Activated CD4-positive, alpha-beta memory T cell treated with anti-CD3 and anti-CD28 coated beads for 36 hours (primary cell): ENCODE data around the gene PRICKLE1. TPM values are rescaled to one million over a fixed set of nuclear protein-coding genes. Genes with fewer than 3 reads are reported as not detected.

Experiments used
- CTCF ChIA-PET: fragments of 350-600 bp; sonication (Branson Sonifier 250); formaldehyde crosslinking; loops from one replicate; lab custom pipeline; 2021; ENCODE audit warnings: antibody characterized with exemption, inconsistent platforms; lab: Charles Lee
- POLR2A ChIA-PET: fragments of 350-600 bp; sonication (Branson Sonifier 250); formaldehyde crosslinking; loops from one replicate; lab custom pipeline; 2021; ENCODE audit warnings: antibody characterized with exemption; lab: Charles Lee
- DNase-seq: peaks from one replicate; pipeline ENCODE4 v3.0.0-alpha.2; 2020
- H3K27ac Mint-ChIP-seq: one replicate; pipeline ENCODE4 v1.8.0; 2021; ENCODE audit warnings: mixed read lengths
- H3K27me3 Mint-ChIP-seq: one replicate; pipeline ENCODE4 v1.8.0; 2021; ENCODE audit warnings: mixed read lengths
- H3K36me3 Mint-ChIP-seq: one replicate; pipeline ENCODE4 v1.8.0; 2021; ENCODE audit warnings: mixed read lengths
- H3K4me1 Mint-ChIP-seq: one replicate; pipeline ENCODE4 v1.8.0; 2021; ENCODE audit warnings: low read depth, mixed read lengths
- H3K4me3 Mint-ChIP-seq: one replicate; pipeline ENCODE4 v1.8.0; 2021; ENCODE audit warnings: mild to moderate bottlenecking, mixed read lengths
- H3K9me3 Mint-ChIP-seq: one replicate; pipeline ENCODE4 v1.8.0; 2021; ENCODE audit warnings: mixed read lengths
- intact Hi-C: fragments of 100-400 bp; cut with micrococcal nuclease; formaldehyde crosslinking; loops from one replicate; pipeline ENCODE4 v1.15.1; 2023
- total RNA-seq, 2 experiments: library from RNA; stranded (reverse); gene quantifications; one replicate each; pipeline ENCODE4 v1.2.3, GENCODE V29; 2021

Gene PRICKLE1
- total RNA-seq, 2 experiments from 2014 or later = not detected

- H3K4me1 Mint-ChIP-seq = no peaks in the 10 kb centered on the region
- intact Hi-C loops = no loop called here
- H3K9me3 Mint-ChIP-seq = no peaks in the 10 kb centered on the region
- no peak overlapping the region for H3K27ac Mint-ChIP-seq
- H3K27me3 Mint-ChIP-seq = peaks cover 6% of the 10 kb centered on the region
- H3K4me3 Mint-ChIP-seq = no peak overlapping the region
- POLR2A ChIA-PET = no interaction called here
- CTCF ChIA-PET = no interaction called here
- H3K36me3 Mint-ChIP-seq = no peaks in the 10 kb centered on the region
- DNase-seq = no peak
These were observed 49.9 kb downstream of the PRICKLE1 start for GRCh38 chr12:42539696-42540095.

GRCh38 chr12:42538203-42538602 lies 51.3 kb downstream of the PRICKLE1 start:
- intact Hi-C loops = no loop called here
- no peaks in the 10 kb centered on the region for H3K36me3 Mint-ChIP-seq
- no peak overlapping the region for H3K27ac Mint-ChIP-seq
- no peaks in the 10 kb centered on the region for H3K4me1 Mint-ChIP-seq
- no peak overlapping the region for H3K4me3 Mint-ChIP-seq
- peaks cover 10% of the 10 kb centered on the region for H3K27me3 Mint-ChIP-seq
- ChIA-PET CTCF (no interaction called here), POLR2A (no interaction called here)
- no peaks in the 10 kb centered on the region for H3K9me3 Mint-ChIP-seq
- DNase-seq = no peak

DNA sequence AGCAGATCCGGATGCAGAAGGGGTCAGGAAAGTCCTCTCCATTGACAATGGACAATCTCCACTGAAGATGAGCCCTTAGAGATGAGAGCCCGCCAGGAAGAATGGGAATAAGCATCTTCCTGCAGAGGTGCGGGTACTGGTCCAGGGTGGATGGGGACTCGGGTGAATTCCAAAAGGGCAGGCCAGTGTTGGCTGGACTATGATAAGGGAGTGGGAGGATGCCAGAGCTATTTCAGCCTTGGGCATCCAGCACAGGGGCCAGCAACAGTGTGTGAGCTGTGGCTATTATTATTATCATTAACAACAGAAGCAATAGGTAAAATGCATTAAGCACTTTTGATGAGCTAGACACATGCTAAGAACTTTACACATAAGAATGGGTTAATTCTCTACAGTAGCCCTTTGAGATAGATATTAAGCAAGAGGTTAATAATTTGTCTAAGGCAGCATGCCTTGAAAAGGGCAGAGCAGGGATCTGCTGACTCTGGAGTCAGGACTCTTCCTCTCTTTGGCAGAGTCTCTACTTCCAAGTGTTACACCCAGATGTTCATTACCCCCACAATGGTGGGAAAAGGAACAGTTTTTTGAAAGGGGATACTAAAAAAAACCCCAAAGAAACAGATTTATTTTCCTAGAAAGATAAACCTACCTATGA lies 55.2 kb downstream of the PRICKLE1 start:
- no peaks in the 10 kb centered on the region for H3K9me3 Mint-ChIP-seq
- intact Hi-C loops = no loop called here
- ChIA-PET CTCF (no interaction called here), POLR2A (no interaction called here)
- peaks cover 4% of the 10 kb centered on the region for H3K27me3 Mint-ChIP-seq
- no peak for DNase-seq
- H3K4me3 Mint-ChIP-seq = no peak overlapping the region
- no peaks in the 10 kb centered on the region for H3K36me3 Mint-ChIP-seq
- no peak overlapping the region for H3K27ac Mint-ChIP-seq
- H3K4me1 Mint-ChIP-seq = no peaks in the 10 kb centered on the region

GRCh38 chr12:42530284-42530683 lies 59.3 kb downstream of the PRICKLE1 start:
- H3K36me3 Mint-ChIP-seq = no peaks in the 10 kb centered on the region
- no peak for DNase-seq
- H3K4me3 Mint-ChIP-seq = no peak overlapping the region
- peaks cover 5% of the 10 kb centered on the region for H3K27me3 Mint-ChIP-seq
- H3K9me3 Mint-ChIP-seq = no peaks in the 10 kb centered on the region
- intact Hi-C loops = no loop called here
- no peaks in the 10 kb centered on the region for H3K4me1 Mint-ChIP-seq
- ChIA-PET POLR2A (no interaction called here), CTCF (interaction anchor here (0.5 kb wide), 1 partner anchor 348 kb away, joined by 3 read pairs; no protein-coding TSS in a partner anchor)
- H3K27ac Mint-ChIP-seq = no peak overlapping the region

DNA sequence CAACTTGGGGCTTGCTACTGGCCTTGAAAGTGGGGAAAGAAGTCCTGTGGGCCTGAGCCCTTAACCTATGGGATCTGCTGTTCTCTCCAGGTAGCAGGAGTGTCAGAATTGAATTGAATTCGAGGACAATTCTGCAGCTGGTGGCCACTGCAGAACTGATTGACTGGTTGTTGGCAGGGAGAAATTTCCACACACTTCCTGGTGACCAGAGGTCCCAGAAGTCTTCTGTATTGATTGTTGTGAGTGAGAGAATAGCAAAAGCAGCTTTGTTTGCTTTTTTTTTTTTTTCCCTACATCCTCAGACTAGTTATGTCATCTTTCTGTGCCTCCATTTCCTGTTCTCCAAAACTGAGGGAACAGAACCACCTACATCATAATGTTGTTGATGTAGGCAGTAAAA lies 64.1 kb downstream of the PRICKLE1 start:
- Mint-ChIP-seq H3K36me3 (no peaks in the 10 kb centered on the region), H3K4me3 (no peak overlapping the region), H3K9me3 (no peaks in the 10 kb centered on the region), H3K27ac (no peak overlapping the region), H3K27me3 (peaks cover 6% of the 10 kb centered on the region), H3K4me1 (no peaks in the 10 kb centered on the region)
- ChIA-PET POLR2A (no interaction called here), CTCF (interaction anchor here (0.6 kb wide), 1 partner anchor 11 kb away, joined by 4 read pairs; no protein-coding TSS in a partner anchor)
- intact Hi-C loops = no loop called here
- DNase-seq = no peak

DNA sequence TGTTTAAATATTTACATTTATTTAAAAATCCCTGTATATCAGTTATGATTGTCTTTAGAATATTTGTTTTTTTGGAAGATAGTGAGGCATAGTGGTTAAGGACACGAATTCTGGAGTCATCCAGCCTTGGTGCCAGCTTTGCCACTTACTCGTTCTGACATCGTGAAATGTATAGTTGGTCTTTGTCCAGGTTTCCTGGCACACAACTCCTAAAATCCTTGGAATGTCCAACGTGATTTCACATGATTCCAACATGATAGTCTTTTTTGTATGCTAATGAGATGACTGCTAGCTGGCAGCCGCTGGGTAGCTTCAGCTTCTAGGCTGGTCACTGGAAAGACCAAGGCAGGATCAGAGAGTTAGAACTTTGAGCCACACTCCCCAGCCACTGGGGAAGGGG lies 64.8 kb downstream of the PRICKLE1 start:
- H3K4me3 Mint-ChIP-seq = no peak overlapping the region
- intact Hi-C loops = no loop called here
- H3K27me3 Mint-ChIP-seq = peaks cover 6% of the 10 kb centered on the region
- H3K36me3 Mint-ChIP-seq = no peaks in the 10 kb centered on the region
- no peak overlapping the region for H3K27ac Mint-ChIP-seq
- ChIA-PET POLR2A (no interaction called here), CTCF (no interaction called here)
- no peak for DNase-seq
- no peaks in the 10 kb centered on the region for H3K4me1 Mint-ChIP-seq
- H3K9me3 Mint-ChIP-seq = no peaks in the 10 kb centered on the region

GRCh38 chr12:42516573-42516972 lies 73.0 kb downstream of the PRICKLE1 start:
- POLR2A ChIA-PET = no interaction called here
- Mint-ChIP-seq H3K36me3 (no peaks in the 10 kb centered on the region), H3K27ac (no peak overlapping the region), H3K9me3 (peaks cover 3% of the 10 kb centered on the region), H3K4me3 (no peak overlapping the region), H3K4me1 (no peaks in the 10 kb centered on the region), H3K27me3 (no peaks in the 10 kb centered on the region)
- intact Hi-C loops = no loop called here
- CTCF ChIA-PET = no interaction called here
- DNase-seq = no peak

- H3K9me3 Mint-ChIP-seq = peaks cover 3% of the 10 kb centered on the region
- intact Hi-C loops = no loop called here
- POLR2A ChIA-PET = no interaction called here
- no peaks in the 10 kb centered on the region for H3K4me1 Mint-ChIP-seq
- CTCF ChIA-PET = no interaction called here
- H3K36me3 Mint-ChIP-seq = no peaks in the 10 kb centered on the region
- peaks cover 4% of the 10 kb centered on the region for H3K27me3 Mint-ChIP-seq
- no peak overlapping the region for H3K27ac Mint-ChIP-seq
- no peak overlapping the region for H3K4me3 Mint-ChIP-seq
- DNase-seq = no peak
These were observed 77.9 kb downstream of the PRICKLE1 start for GRCh38 chr12:42511656-42512055.

DNA sequence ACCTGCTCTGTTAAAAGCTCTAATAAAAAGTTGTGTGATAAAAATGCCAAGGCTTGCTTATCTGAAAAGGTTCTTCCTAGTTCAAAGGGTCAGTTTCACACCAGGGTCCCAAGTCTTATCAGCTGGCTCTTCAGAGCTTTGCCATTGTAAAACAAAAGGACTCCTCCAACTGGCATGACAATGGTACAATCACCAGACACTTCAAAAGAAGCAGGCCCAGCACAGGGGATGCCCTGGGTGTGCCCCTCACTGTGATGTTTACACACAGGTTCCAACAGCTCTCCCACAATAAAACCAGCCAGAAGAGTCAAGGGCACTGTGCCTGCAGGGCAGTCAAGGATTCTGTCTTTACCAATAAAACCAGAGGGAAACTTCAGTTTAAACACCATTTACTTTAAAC lies 78.7 kb downstream of the PRICKLE1 start:
- POLR2A ChIA-PET = no interaction called here
- no peaks in the 10 kb centered on the region for H3K9me3 Mint-ChIP-seq
- H3K4me1 Mint-ChIP-seq = no peaks in the 10 kb centered on the region
- intact Hi-C loops = no loop called here
- H3K4me3 Mint-ChIP-seq = no peak overlapping the region
- no peak for DNase-seq
- CTCF ChIA-PET = no interaction called here
- no peaks in the 10 kb centered on the region for H3K36me3 Mint-ChIP-seq
- H3K27me3 Mint-ChIP-seq = peaks cover 4% of the 10 kb centered on the region
- H3K27ac Mint-ChIP-seq = no peak overlapping the region

DNA sequence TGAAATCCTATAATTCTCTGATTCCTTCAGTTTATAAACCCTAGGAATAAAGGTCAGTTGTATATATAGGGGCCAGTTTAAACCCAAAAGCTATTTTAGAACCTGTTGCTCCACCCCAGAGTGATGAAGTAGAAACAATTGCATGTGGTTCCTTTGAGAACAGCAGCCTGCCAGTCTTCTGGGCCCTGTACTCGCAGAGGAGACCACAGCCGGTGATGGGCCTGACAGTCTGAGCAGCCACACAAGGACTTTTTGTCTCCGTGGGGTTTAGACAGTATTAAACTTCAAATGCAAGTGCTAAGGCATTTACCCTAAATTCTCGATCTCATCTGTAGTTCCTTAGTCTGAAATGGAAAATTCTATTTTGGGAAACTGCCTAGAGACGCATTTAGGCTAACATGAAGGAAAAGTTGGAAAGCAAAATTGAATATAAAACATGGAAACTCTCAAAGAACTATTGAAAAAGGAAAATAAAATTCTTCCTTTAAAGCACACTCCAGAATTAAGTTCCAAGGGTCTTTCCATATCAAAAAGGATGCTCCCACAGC lies 80.6 kb downstream of the PRICKLE1 start:
- Mint-ChIP-seq H3K9me3 (no peaks in the 10 kb centered on the region), H3K4me1 (no peaks in the 10 kb centered on the region), H3K27me3 (peaks cover 4% of the 10 kb centered on the region), H3K4me3 (no peak overlapping the region), H3K27ac (no peak overlapping the region), H3K36me3 (no peaks in the 10 kb centered on the region)
- DNase-seq = no peak
- ChIA-PET POLR2A (no interaction called here), CTCF (no interaction called here)
- intact Hi-C loops = no loop called here

DNA sequence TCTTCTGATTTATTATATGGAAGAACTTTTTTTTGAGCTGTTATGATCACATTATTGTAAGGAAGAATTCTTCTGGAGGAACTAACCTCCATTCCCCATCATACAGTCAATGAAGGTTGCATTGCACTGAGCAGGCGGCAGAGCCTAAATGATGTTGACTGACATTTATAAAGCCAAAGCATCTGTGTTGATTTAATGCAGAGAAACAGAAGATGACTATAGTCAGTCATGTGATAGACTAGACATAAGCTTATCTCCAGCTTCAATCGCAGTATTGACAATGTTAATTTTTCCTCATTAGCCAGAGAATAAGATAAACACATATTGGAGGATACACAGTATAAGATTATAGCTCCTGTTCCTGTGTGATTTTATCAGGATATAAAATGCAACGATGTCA lies 82.0 kb downstream of the PRICKLE1 start:
- no peak for DNase-seq
- Mint-ChIP-seq H3K4me3 (no peak overlapping the region), H3K9me3 (no peaks in the 10 kb centered on the region), H3K27me3 (peaks cover 4% of the 10 kb centered on the region), H3K36me3 (no peaks in the 10 kb centered on the region), H3K4me1 (no peaks in the 10 kb centered on the region), H3K27ac (no peak overlapping the region)
- ChIA-PET POLR2A (no interaction called here), CTCF (interaction anchor here (0.7 kb wide), 2 partner anchors 22 to 423 kb away, joined by 3 read pairs; no protein-coding TSS in a partner anchor)
- intact Hi-C loops = no loop called here

DNA sequence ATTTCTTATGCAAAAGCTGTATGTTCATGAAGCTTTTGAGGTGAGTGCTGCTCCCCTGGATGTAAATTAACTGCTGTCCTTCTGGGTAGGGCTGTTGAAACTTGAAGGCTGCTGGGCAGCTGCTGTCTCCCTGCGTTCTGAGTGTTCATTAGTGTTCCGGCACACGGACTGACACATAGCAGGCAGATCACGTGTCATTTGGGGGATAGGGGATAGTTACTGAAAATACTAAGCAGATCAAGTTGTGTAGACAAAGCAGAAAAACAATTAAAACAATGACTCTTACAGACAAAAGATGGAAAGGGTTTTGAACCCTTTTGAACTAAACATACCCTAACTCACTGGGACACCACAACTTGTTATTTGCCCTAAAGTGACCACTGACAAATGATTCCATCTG lies 82.5 kb downstream of the PRICKLE1 start:
- H3K4me3 Mint-ChIP-seq = no peak overlapping the region
- ChIA-PET POLR2A (no interaction called here), CTCF (interaction anchor here (0.7 kb wide), 2 partner anchors 22 to 424 kb away, joined by 3 read pairs; no protein-coding TSS in a partner anchor)
- H3K27me3 Mint-ChIP-seq = peaks cover 4% of the 10 kb centered on the region
- H3K9me3 Mint-ChIP-seq = no peaks in the 10 kb centered on the region
- intact Hi-C loops = no loop called here
- H3K4me1 Mint-ChIP-seq = no peaks in the 10 kb centered on the region
- no peak overlapping the region for H3K27ac Mint-ChIP-seq
- no peak for DNase-seq
- H3K36me3 Mint-ChIP-seq = no peaks in the 10 kb centered on the region

- POLR2A ChIA-PET = no interaction called here
- Mint-ChIP-seq H3K27ac (no peak overlapping the region), H3K4me3 (no peak overlapping the region), H3K9me3 (no peaks in the 10 kb centered on the region), H3K36me3 (no peaks in the 10 kb centered on the region), H3K27me3 (no peaks in the 10 kb centered on the region), H3K4me1 (no peaks in the 10 kb centered on the region)
- no peak for DNase-seq
- intact Hi-C loops = no loop called here
- CTCF ChIA-PET = no interaction called here
These were observed 85.5 kb downstream of the PRICKLE1 start for GRCh38 chr12:42504049-42504448.
